PC-9 (cell line): ENCODE results near the gene NAA25.

Experiments used
- CTCF ChIP-seq: fragments of 200-600 bp; sonication (generic); conservative IDR thresholded peaks from 2 replicates; pipeline ENCODE4 v1.6.1; 2017; ENCODE audit warnings: mixed run types, antibody characterized with exemption, mild to moderate bottlenecking, moderate library complexity
- EZH2 ChIP-seq: fragments of 200-600 bp; sonication (generic); IDR thresholded peaks from 2 replicates; pipeline ENCODE4 v1.8.0; 2017; ENCODE audit warnings: antibody characterized with exemption, low read depth

- TF ChIP-seq CTCF: no peak
- TF ChIP-seq EZH2: no peak
These were observed 131.7 kb downstream of the NAA25 start for GRCh38 chr12:111976860-111977259.
